Fibroblast of peridontal ligament (primary cell): ENCODE data around the gene UBE2H.

Source experiments
- DNase-seq: peaks from one replicate; pipeline ENCODE4 v3.0.0-alpha.2; 2010; ENCODE audit errors: extremely low read depth

UBE2H gene

DNA sequence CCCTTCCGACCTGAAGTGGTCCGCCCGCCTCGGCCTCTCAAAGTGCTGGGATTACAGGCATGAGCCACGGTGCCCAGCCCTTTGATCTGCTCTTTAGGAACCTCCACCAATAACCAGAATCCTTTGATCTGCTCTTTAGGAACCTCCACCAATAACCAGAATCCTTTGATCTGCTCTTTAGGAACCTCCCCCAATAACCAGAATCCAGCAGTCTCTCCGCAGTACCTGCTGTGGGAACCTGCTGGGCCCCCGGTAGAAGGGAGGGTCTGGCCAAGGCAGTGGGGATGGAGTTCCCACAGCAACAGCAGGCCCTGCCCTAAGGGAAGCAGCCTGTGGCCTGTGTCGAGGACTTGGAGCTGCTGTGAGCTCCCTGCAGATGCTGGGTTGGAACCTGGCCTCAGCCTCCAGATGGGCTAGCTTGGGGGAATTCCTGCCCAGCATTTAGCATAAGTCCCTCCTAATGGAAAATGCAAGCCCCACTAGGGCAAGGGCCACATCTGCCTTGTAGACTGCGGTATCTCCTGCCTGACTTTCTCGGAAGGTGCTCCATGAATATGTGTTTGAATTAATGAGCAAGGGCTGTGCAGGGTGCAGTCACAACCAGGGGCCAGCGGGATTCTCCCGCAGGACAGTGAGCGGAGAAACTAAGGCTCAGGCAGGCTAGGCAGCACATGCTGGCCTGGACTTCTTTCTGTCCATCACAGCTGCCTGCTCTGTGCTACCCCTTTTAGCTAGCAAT is 165.8 kb downstream of the UBE2H start:
- no peak for DNase-seq

DNA sequence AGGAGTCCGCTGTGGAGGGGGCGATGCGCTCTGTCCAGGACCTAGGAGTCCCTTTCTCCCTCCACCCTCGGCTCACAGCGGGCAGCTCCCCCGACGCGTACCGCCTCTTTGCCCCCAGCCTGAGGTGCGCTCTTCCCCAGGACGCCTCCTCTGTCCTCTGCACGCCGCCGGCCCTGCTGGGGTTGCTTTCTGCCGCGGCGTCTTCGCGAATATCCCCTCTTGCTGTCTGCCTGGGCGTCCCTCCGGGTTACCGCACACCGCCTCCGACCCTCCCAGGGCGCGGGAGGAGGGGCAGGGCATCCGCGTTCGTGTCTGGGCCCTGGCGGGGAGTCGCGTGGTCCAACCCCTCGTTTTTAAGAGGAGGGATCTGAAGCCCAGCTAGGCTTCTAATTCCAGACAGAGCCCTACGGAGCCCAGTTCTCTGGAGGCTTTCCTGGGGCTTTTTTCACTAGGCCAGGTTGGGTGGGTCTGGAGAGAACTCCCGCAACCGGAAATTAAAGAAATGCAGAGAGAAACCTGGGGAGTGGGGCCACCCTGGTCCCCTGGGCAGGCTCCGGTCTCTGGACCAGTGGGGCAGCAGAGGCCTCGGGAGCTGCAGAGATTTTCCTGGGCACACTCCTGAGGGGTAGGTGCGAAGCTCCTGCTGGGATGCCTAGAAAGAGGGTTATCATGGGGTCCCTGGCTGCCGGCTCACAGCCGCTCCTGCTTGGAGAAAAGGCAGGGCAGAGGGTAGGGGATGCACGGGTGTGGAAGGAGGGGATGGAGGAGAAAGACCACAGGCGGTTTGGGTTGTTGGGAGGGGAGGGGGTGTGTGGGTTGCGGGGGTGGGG is 166.9 kb downstream of the UBE2H start:
- no peak for DNase-seq

DNA sequence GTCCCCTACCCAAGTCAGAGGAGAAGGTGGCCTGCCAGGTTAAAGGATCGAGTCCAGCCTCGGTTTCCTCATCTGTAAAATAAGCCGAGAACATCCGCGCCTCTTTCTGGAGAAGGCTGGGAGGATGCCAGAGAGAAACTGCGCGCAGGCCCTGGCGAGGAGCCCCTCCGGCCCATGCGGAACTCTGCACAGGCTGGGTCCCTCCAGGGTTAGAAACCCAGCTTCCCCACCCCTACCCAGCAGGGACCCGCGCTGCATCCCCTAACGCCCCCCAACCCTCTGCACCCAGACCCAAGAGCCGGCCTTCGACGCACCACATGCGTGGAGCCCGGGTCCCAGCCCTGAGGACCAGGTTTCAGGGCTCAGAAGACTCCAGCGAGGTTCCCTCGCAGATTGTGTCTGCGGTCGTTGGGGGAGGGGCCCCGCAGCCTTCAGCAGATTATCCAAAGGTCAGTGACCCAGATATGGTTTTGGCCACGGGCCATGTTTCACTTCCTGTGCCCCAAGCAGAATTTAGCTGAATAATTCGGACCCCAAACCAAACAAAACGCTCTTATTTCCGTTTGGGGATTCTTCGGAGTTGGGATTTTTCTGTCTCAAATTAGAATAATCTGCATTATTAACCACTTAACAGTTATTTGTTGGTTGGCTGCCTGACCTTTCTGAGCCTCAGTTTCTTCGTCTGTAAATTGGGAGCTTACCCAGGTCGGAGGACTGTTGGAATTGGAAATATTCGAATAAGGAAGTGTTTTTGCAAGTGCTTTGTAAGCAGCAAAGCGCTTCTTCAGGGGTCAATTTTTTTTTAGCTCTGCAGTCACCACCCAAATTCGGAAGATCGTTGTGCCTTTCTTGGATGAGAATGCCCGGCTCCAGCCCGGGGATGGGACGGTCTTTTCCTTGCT is 167.7 kb downstream of the UBE2H start:
- DNase-seq: peak; percentile 7

DNA sequence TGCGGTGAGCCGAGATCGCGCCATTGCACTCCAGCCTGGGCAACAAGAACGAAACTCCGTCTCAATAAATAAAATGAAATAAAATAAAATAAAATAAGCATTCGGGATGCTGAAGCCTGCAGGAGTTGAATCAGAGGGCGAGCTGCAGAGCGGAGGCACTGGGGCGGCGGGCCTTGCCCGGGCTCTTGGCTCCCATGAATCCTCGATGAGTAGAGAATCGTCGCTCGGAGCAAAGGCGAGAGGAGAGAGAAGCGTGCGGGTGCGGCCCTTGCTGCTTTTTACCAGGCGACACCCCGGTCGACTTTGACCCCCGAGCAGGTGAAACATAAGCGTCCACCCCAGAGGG is 168.3 kb downstream of the UBE2H start:
- no peak for DNase-seq

DNA sequence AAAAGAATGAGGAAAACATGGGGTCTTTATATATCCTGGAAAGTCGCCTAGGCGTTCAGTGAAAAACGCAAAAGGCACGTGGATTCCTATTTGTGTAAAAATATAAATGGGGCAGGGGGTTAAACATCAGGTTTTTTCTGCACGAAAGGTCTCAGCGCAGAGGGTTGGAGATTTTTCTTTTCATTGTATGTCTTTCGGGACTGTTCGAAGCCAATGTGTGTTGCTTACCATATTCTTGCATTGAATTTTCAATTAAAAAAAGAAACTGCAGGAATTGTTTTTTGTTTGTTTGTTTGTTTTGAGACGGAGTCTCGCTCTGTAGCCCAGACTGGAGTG is 169.2 kb downstream of the UBE2H start:
- no peak for DNase-seq

DNA sequence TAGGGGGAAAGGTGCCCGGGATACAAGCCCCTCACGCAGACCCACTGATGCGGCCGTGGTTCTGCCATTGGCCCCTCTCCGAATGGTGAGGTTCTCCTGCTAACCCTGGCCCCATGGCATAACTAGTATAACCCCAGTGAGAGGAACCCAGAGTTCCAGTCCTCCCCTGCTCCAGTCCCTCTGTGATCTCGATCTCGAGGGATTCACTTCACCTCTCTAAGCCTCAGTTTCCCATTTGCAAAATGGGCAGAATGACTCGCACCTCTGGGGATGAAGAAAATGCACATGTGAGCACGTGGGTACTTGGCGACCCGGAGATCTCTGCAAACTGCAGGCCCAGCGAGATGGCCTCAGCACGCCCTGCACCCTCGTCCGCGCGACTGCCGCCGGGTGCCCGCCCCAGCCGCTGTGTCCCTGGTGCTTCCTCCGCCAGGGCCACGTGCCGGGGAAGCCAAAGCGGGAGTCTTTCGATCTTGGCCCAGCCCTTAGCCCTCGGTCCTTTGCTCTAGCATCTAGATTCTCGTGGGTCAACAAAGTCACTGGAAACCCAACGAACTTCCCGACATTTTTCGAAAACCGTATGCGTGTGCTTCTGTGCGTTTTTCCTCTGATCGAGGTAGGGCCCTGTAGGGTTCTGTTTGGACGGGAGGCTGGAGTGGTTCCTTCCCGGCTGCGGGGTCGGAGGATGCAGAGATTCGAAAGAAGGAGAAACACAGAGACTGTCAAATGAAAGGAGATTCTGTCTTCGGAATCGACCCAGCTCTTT is 169.8 kb downstream of the UBE2H start:
- peak; percentile 11 for DNase-seq

DNA sequence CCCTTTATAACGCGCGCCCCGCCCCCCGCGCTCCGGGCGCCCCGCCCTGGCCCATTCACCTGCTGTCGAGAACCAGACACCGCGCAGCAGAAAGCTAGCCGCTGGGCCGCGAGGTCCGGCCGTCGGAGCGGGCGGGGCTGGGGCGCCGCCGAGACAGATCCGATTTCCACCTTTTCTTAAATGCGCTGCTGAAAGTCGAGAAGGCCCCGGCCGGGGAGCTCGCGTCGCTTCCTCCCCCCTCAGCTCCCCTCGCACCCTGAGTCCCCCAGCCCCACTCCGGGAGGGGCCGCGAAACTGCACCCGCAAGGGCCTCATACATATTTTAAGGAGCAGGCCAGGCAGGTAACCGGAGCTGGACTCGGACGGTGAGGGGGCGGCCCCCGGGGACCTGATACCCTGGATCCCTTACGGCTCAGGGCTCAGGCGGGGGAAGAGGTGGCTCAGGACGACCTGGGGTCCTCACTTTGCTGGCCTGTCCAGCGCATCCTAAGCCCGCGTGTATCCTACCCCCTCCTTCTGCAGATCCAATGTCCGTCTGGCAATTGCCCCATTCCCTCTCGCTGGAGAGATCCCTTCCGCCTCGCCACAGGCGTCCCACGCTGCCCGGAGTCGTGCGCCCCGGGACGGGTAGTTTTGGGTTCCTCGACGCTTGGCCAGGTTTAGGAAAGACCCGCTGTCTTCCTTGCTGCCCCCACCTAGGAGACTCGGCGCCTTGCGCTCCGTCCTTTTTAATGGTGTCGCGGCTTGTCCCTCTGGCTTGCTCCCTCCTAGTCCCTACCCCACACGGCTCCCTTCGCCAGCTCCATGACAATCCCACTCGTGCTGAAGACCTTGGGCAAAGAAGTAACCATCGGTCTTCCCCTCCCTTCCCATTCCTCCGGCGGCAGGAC is 170.6 kb downstream of the UBE2H start:
- DNase-seq: no peak

DNA sequence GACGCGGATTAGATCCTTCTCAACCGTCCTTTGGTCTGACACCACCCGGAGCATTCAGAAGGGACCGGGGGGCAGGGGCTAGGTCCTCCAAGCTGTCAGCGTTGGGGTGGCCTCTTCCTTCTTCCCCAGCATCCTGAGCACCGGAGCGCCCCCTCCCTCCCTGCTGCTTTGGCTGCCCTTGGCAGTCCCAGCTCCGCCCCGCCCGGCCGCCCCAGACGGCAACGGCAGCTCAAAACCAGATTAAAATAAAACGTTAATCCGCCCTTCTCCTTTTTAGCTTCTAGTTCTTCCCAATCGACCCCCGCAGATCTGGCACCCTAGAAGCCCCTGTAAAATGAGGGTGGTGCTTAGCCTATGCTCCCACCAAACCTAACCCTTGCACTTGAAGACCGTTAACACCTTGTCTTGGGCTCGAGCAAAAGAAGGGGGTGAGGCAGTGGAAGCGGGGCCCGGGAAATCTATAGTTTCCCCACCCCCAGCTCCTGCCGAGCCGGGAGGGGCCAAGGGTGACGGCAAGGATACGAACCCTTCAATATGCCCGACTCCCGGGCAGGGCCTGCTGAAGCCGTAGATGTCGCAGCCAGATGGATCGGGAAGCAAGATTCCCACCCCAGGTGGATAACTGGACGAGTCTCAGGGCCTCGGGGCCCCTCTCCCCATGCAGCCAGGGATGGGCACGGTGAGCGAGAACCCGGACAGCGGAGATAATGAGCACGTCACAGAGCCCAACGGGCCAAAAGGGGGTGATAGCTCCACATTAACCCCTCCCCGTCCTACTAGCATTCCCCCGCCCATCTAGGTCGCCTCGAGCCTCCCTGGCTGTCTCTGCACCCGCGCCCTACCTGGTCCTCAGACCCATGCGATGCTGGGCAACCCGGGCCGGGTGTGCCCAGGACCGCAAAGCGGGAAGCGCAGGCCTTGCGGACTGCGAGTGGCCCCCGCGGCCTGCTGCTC is 171.5 kb downstream of the UBE2H start:
- no peak for DNase-seq
